Activated T-helper 17 cell treated with anti-CD3 and anti-CD28 coated beads, Interleukin-2, amount 50 U/mL, for 72 hours (primary cell): ENCODE results near the gene SLX9. TPM values are rescaled to one million over a fixed set of nuclear protein-coding genes. Genes with fewer than 3 reads are reported as not detected.
A peak's percentile ranks its signal among the peaks of the same experiment; 100 is the strongest.

ENCODE experiments used
- ATAC-seq: fragments of 150-1000 bp; cut with Tn5 transposase; replicated peaks from 2 replicates; pipeline ENCODE4 v1.10.0; 2021; ENCODE audit warnings: mild to moderate bottlenecking, moderate library complexity
- H3K27ac Mint-ChIP-seq: one replicate; pipeline ENCODE4 v1.8.0; 2022; ENCODE audit warnings: mixed read lengths
- H3K27me3 Mint-ChIP-seq: one replicate; pipeline ENCODE4 v1.8.0; 2022; ENCODE audit warnings: mixed read lengths
- H3K36me3 Mint-ChIP-seq: one replicate; pipeline ENCODE4 v1.8.0; 2022; ENCODE audit warnings: low read depth, mild to moderate bottlenecking, mixed read lengths
- H3K4me1 Mint-ChIP-seq: one replicate; pipeline ENCODE4 v1.8.0; 2022; ENCODE audit warnings: mixed read lengths
- H3K4me3 Mint-ChIP-seq: one replicate; pipeline ENCODE4 v1.8.0; 2022; ENCODE audit warnings: mild to moderate bottlenecking, mixed read lengths
- H3K9me3 Mint-ChIP-seq: one replicate; pipeline ENCODE4 v1.8.0; 2022; ENCODE audit warnings: mixed read lengths
- total RNA-seq, 2 donors: library from RNA; stranded (reverse); gene quantifications; one replicate each; pipeline ENCODE4 v1.2.3, GENCODE V29; 2022

The SLX9 gene
- total RNA-seq, 2 donors from 2014 or later = 28.6 to 56.7 TPM

DNA sequence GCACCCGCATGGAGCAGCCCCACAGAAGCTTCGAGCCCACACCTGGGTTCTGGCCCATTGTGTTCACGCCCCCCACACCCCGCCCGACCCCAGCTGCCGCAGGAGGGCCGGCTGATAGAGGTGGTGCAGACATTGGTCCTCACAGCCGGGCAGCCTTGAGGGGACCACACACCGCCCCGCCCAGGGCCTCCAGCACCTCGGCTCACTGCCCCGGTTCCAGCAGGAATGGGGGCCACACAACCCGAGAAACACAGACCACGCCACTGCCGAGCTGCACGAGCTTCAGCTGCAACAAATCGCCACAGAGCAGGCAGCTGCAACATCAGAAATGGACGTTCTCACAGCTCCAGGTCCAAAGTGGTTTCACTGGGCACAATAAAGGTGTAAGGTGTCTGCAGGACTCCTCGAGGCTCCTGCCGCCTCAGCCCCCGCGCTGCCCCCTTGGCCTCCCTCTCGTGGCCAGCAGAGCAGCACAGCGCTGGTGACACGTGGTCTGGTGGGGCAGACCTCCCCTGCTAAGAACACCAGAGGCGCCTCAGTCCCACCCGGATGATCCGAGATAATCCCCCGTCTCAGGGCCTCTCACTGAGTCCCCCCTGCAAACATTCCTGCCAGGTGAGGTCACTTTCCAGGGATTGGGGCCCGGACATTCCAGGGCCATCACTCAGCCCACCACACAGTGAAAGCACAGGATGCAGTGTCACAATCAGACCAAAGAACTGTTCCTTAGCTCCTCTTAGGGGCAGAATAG, 72.3 kb downstream of the SLX9 start:
- Mint-ChIP-seq H3K9me3 (no peaks in the 10 kb centered on the region), H3K27ac (no peak overlapping the region), H3K4me3 (no peak overlapping the region), H3K4me1 (no peaks in the 10 kb centered on the region), H3K36me3 (no peaks in the 10 kb centered on the region), H3K27me3 (peaks cover 40% of the 10 kb centered on the region)
- ATAC-seq = no peak

DNA sequence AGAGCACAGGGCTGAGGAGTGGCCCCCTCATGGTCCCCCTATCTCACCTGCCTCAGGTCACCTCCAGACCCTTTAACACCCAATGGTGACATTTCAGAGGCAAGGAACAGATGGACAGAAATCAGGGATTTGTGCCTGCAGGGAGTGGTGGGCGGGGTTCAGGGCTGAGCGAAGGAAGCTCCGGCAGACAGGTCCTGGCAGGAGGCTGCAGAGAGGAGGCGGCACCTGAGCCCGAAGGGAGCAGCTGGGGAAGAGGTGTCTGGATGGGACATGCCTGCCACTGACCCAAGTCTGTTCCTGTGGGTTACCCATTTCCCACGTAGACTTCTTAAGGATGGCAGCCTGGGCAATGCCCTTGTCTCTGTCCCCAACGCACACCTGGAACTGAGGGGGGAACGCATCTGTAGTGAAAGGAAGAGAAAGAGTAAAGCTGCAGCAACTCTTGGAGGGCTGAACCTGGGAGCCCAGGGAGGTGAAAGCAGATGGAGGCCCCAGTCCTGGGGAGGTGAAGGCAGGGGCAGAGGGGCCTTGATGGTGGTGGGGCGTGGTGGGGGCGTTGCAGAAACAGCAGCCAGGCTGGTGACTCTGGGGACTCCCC, 72.9 kb downstream of the SLX9 start:
- peaks cover 4% of the 10 kb centered on the region for H3K36me3 Mint-ChIP-seq
- H3K4me1 Mint-ChIP-seq = peaks cover 4% of the 10 kb centered on the region
- ATAC-seq = no peak
- H3K9me3 Mint-ChIP-seq = no peaks in the 10 kb centered on the region
- peaks cover 42% of the 10 kb centered on the region for H3K27me3 Mint-ChIP-seq
- no peak overlapping the region for H3K4me3 Mint-ChIP-seq
- H3K27ac Mint-ChIP-seq = no peak overlapping the region

DNA sequence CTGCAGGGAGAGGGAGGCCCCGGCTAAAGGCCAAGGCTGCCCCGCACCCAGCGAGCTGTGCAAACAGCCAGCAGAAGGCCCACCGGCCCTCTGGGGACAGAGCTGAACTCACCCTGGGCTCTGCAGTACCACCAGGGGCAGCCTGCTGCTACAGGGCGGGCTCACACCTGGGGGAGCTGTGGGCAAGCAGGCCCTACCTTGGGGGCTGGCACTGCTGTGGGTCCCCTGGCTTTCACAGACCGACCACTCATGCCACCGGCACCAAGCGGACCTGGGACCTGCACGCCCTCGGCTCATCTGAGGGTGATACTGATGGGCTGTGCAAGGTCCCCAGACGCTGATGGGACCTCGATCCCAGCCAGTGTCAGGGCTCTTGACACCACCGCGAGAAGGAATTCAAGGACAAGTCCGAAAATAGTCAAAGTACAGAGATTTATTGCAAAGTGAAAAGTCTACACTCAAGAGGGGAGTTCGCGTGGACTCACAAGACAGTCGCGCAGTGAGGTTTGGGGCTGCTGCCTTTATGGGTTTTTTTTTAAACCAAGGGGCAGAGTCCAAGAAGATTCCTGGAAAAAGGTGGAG, 73.5 kb downstream of the SLX9 start:
- H3K36me3 Mint-ChIP-seq = peaks cover 7% of the 10 kb centered on the region
- no peaks in the 10 kb centered on the region for H3K9me3 Mint-ChIP-seq
- no peak for ATAC-seq
- peaks cover 5% of the 10 kb centered on the region for H3K4me1 Mint-ChIP-seq
- H3K27me3 Mint-ChIP-seq = peaks cover 45% of the 10 kb centered on the region
- no peak overlapping the region for H3K4me3 Mint-ChIP-seq
- H3K27ac Mint-ChIP-seq = no peak overlapping the region

DNA sequence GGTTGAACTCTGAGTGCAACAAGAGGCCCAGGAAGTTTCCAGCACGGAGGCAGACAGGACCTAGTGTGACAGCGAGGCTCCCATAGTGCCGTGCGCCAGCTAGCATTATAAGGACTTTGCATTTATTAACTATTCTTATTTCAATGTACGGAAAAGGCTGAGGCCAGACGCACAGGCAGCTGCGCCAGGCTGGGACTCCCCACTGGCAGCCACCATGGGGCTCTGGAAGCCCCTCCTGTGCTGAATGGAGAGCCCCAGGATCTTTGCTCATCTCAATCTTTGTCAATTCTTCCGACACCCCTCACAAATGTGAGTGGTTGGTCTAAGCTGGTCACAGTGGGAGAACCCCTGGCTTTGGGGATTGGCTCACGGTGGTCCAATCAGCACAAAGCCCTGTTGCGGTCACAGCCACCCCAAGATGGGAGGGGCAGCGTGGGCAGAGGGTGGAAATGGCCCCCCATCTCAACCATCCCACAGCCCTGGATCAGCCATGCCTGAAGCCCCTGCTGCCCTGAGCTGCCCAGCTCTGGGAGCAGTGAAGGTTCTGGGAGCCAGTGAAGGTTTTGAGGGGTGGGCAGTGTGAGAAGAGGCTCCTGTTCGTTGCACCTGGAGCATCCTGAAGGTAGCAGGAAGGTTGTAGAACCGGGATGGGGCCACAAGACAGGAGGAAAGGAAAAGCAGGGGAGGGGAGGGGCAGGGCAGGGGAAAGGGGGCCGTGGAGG, 75.1 kb downstream of the SLX9 start:
- peaks cover 7% of the 10 kb centered on the region for H3K36me3 Mint-ChIP-seq
- H3K9me3 Mint-ChIP-seq = no peaks in the 10 kb centered on the region
- H3K4me1 Mint-ChIP-seq = peaks cover 5% of the 10 kb centered on the region
- H3K4me3 Mint-ChIP-seq = no peak overlapping the region
- no peak for ATAC-seq
- H3K27ac Mint-ChIP-seq = no peak overlapping the region
- H3K27me3 Mint-ChIP-seq = peaks cover 37% of the 10 kb centered on the region

DNA sequence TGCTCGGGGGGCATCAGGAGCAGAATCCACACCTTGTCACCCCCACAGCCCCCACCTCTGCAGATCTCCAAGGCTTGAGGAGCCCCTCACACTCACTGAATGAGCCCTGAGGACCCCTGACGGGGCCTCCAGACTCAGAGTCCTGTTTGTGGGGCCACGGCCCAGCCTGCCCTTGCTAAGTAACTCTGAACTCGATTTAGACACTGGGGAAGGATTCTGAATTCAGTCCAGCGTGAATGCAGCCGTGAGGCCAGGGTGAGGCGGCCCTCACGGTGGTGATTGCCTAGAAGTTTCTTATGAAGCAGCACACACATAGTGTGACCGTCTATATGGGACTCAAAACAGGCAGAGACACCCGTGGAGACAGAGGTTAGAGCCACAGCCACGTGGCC, 75.6 kb downstream of the SLX9 start:
- no peak overlapping the region for H3K4me3 Mint-ChIP-seq
- ATAC-seq = no peak
- peaks cover 38% of the 10 kb centered on the region for H3K27me3 Mint-ChIP-seq
- H3K36me3 Mint-ChIP-seq = peaks cover 7% of the 10 kb centered on the region
- no peaks in the 10 kb centered on the region for H3K9me3 Mint-ChIP-seq
- peaks cover 5% of the 10 kb centered on the region for H3K4me1 Mint-ChIP-seq
- H3K27ac Mint-ChIP-seq = no peak overlapping the region

DNA sequence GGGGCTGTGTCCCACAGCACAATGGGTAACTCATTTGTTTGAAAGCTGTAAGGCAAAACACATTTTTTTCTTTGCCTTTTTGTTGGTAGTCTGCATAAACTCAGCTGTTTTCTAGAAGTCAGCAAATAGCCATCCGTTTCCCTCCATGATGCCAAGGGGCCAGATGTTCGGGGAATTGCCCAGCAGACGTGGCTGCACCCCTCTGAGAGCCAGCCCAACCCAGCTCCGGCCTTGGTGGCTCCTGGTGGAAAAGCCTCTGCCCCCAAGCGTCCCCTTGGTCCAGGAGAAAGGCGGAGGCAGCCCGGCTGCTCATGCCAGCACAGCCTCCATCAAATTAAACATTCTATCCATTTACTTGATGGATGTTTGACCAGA, 76.2 kb downstream of the SLX9 start:
- H3K36me3 Mint-ChIP-seq = peaks cover 7% of the 10 kb centered on the region
- peaks cover 5% of the 10 kb centered on the region for H3K4me1 Mint-ChIP-seq
- no peak overlapping the region for H3K27ac Mint-ChIP-seq
- ATAC-seq = no peak
- peaks cover 38% of the 10 kb centered on the region for H3K27me3 Mint-ChIP-seq
- no peaks in the 10 kb centered on the region for H3K9me3 Mint-ChIP-seq
- no peak overlapping the region for H3K4me3 Mint-ChIP-seq

DNA sequence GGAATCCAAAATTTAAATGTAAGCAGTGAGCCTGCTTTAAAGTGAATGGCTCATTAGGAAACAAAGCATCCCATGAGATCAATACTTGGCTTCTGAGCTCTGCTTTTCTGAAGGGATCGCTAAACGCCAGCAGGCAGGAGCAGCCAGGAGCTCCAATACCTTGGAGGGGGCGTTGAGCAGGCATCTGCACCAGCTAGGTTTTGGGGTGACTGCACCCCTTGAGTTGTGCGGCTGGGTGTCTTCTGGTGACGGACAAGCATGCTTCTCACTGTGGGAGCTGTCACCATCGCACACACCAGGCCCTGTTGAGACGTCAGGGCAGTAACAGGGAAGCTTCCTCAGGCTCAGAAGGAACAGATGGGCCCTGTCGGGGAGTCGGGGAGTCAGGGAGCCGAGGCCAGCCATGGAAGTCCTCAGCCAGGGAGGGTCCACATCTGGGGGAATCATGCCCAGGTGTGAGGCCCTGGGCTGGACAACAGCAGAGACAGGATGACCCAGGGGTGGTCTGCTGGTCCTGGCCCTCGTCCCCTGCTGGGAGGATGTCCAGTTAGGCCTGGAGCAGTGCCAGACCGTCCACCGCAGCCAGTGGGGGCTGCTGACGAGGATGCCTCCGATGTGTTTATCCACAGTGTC, 76.7 kb downstream of the SLX9 start:
- Mint-ChIP-seq H3K27ac (no peak overlapping the region), H3K36me3 (peaks cover 7% of the 10 kb centered on the region), H3K4me3 (no peak overlapping the region), H3K27me3 (peaks cover 37% of the 10 kb centered on the region), H3K4me1 (peaks cover 5% of the 10 kb centered on the region), H3K9me3 (no peaks in the 10 kb centered on the region)
- ATAC-seq = no peak

DNA sequence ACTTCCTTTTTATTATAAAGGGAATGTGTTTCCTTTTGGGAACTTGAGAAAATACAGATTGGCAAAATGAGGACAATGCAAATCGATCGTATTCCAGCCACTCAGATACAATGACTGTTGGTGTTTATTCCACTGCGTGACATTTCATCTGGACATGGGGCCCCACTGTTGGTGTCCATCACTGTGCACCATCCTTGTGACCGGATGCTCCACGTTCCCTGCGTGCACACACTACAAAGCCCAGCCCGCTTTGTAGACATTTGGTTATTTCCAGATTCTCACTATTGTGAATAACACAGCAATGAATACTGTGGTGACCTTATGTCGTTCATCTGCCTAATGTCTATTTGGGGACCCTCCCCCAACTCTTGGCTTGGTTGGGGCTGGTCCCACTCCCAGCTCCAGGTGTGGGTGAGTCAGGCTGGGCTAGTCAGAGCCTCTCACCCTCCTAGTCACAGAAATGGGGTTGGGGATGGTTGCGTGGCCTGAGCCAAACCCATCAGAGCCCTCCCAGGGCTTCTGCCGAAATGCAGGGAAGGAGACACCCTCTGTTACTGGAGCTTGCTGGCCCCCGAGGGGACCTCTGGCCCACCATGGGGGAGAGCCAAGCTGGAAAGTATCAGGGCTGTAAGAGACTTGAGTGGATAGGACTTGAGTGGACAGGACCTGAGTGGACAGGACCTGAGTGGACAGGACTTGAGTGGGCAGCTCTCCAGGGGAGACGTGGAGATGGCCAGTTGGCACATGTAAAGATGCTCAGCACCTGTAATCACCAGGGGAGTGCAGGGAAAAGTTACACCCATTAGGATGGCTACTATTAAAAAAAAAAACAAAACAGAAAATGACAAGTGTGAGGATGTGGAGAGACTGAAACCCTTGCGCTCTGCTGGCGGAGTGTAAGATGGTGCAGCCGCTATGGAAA, 77.5 kb downstream of the SLX9 start:
- Mint-ChIP-seq H3K4me3 (peak overlapping the region; percentile 75), H3K27me3 (peaks cover 37% of the 10 kb centered on the region), H3K9me3 (no peaks in the 10 kb centered on the region), H3K36me3 (peaks cover 7% of the 10 kb centered on the region), H3K4me1 (peaks cover 5% of the 10 kb centered on the region), H3K27ac (no peak overlapping the region)
- ATAC-seq = no peak

DNA sequence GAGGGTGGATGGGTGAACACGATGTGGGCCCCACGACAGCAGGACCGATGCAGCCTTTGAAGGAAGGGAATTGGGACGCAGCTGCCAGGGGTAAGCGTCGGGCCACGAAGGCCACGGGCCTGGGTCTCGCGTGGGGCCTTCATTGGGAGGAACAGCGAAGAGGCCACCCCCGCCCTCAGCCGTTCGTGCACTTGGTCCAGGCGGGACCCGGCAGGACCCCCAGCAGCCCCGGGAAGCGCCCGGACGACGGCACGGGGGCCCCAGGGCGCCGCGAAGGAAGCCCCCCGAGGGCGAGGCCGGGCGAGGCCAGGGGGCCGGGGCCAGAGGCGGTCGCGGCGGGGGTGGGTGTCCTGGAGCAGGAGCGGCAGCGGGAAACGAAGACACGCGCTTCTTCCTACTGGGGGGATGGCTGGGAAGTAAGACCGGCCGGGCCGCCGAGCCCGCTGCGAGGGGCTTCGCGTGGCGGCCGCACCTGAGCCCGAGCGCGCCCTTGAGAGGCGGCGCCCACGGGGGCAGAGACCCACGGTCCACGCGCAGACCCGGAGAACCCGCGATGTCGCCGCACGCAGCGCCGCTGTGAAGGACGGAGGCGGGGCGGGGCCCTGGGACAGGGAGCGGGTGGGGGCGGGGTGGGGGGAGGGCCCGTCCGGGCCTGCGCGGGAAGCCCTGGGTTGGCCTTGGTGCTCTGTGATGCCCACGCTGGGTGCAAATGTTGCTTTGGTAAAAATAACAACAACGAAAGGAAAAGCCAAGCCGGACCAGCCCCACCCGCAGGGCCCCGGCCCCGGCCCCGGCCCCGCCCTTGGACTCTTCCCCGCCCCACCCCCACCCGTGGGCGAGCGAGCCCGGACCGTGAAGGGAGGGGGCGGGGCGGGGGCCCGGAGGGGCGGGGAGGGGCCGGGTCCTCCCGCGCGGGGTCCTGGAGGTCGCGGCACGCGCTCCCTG, 78.6 kb downstream of the SLX9 start:
- Mint-ChIP-seq H3K4me3 (peak overlapping the region; percentile 75), H3K27me3 (peaks cover 36% of the 10 kb centered on the region), H3K36me3 (peaks cover 7% of the 10 kb centered on the region), H3K27ac (no peak overlapping the region), H3K4me1 (peaks cover 5% of the 10 kb centered on the region), H3K9me3 (peaks cover under 1% of the 10 kb centered on the region)
- no peak for ATAC-seq

DNA sequence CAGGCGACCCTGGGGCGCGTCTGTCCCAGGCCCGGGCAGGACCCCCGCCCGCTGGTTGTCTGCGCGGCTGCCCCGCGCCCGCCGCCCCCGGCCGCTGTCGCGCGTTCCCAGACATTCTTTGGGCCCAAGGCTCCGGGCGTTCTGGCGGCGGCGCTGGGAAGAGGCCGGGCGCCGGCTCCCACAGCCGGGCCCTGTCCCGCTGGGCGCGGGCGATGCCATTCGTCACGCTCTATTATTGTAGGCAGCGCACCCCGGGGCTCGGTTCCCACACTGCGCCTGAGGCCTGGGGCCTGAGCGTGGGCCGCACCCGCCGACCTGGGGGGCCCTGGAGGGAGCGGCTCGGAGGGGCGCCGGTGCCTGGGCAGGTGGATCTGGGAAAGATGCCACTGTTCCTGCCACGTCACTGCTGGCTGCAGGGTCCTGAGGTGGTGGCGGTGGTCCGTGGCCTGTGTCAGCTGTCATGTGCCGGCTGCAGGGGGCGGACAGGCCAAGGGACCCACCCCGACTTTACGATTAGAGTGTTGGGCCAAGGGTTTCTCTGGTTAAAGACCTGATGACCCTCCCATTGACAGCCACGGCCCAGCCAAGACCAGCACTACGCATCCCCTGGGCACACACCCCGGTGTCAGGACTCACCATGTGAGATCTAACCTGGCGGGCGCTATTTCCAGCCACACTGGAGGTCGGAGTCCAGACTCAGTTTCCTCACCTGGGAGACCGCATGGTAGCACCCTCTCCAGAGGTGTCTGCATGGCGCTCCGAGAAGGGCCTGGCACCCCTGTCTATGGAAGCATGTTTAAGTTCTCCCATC, 79.5 kb downstream of the SLX9 start:
- H3K9me3 Mint-ChIP-seq = peaks cover 4% of the 10 kb centered on the region
- peaks cover 32% of the 10 kb centered on the region for H3K27me3 Mint-ChIP-seq
- peaks cover 5% of the 10 kb centered on the region for H3K4me1 Mint-ChIP-seq
- no peak overlapping the region for H3K4me3 Mint-ChIP-seq
- ATAC-seq = no peak
- no peak overlapping the region for H3K27ac Mint-ChIP-seq
- H3K36me3 Mint-ChIP-seq = peaks cover 7% of the 10 kb centered on the region

DNA sequence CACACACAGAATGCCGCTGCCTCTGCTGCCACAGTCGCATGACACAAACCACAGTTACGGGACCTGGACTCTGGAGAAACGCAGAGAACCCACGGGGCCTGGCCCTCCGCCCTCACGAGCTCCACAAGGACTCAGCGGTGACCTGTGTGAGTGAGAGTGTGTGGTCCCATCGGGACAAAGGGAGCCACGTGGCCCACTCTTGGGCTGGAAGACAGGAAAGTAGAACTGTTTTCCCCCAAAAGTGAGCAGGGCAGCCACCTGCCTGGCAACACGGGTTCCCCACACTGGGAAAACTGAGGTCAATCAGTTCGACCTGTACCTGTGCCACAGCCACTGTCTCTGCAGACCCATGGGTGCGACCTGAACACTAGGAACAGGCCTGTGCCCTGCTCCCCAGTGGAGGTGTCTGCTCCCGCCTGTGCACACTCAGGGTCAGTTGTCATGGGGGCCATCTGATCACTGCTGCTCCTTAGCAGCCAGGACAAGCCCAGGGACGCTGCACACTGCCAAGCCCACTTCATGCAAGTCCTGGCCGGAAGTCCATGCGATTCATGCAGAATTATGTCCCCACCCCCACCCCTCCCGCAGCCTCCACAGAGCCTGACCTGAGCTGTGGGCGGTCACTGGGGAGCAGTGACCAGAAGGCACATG, 80.2 kb downstream of the SLX9 start:
- Mint-ChIP-seq H3K4me1 (peaks cover 5% of the 10 kb centered on the region), H3K4me3 (no peak overlapping the region), H3K27ac (no peak overlapping the region), H3K9me3 (peaks cover 4% of the 10 kb centered on the region), H3K36me3 (peaks cover 7% of the 10 kb centered on the region), H3K27me3 (peaks cover 28% of the 10 kb centered on the region)
- ATAC-seq = no peak
